DND-41 (cell line): ENCODE results near the gene TAS2R10.

Source experiments
- ATAC-seq: fragments of 200-7000 bp; cut with Tn5 transposase; 3 replicates; pipeline ENCODE4 v1.9.1; 2021; ENCODE audit warnings: low read depth; ENCODE audit not compliant: insufficient read depth
- DNase-seq: peaks from one replicate; pipeline ENCODE4 v3.0.0-alpha.2; 2020
- H2AFZ ChIP-seq: 2 replicates; pipeline ENCODE4 v1.6.0; 2012; ENCODE audit warnings: low read depth, low read length
- H3K27ac ChIP-seq: 2 replicates; pipeline ENCODE4 v1.5.1; 2012; ENCODE audit warnings: low read length, inconsistent platforms
- H3K27me3 ChIP-seq: fragments of 200-600 bp; sonication (generic); 2 replicates; pipeline ENCODE4 v1.6.0; 2012; ENCODE audit warnings: low read length, mild to moderate bottlenecking, inconsistent platforms; ENCODE audit not compliant: insufficient read depth, poor library complexity
- H3K36me3 ChIP-seq: 2 replicates; pipeline ENCODE4 v1.5.1; 2012; ENCODE audit warnings: low read length, inconsistent platforms; ENCODE audit not compliant: insufficient read depth
- H3K4me1 ChIP-seq: 2 replicates; pipeline ENCODE4 v1.5.1; 2012; ENCODE audit warnings: mild to moderate bottlenecking, low read length; ENCODE audit not compliant: insufficient read depth
- H3K4me2 ChIP-seq: 2 replicates; pipeline ENCODE4 v1.6.0; 2012; ENCODE audit warnings: mild to moderate bottlenecking, moderate library complexity, low read length, inconsistent platforms; ENCODE audit not compliant: insufficient read depth
- H3K4me3 ChIP-seq, 2 experiments: fragments of 200-600 bp in 1 of 2; shearing (Covaris generic) in 1 of 2; 2 replicates each; pipeline ENCODE4 v1.5.1; 2012 to 2016; ENCODE audit warnings: inconsistent platforms in 2 of 2, low read length in 2 of 2, mild to moderate bottlenecking in 2 of 2, low read depth in 1 of 2, moderate library complexity in 1 of 2
- H3K79me2 ChIP-seq: 2 replicates; pipeline ENCODE4 v1.6.0; 2012; ENCODE audit warnings: low read length, inconsistent platforms; ENCODE audit not compliant: insufficient read depth
- H3K9ac ChIP-seq: 2 replicates; pipeline ENCODE4 v1.6.0; 2012; ENCODE audit warnings: low read depth, mild to moderate bottlenecking, inconsistent platforms, low read length, moderate library complexity
- H3K9me3 ChIP-seq: 2 replicates; pipeline ENCODE4 v1.5.1; 2012; ENCODE audit warnings: low read length, moderate library complexity, mild to moderate bottlenecking, inconsistent platforms; ENCODE audit not compliant: insufficient read depth, severe bottlenecking
- H4K20me1 ChIP-seq: 2 replicates; pipeline ENCODE4 v1.6.0; 2012; ENCODE audit warnings: low read length; ENCODE audit not compliant: insufficient read depth
- CTCF ChIP-seq: IDR thresholded peaks from 2 replicates; pipeline ENCODE4 v1.5.1; 2012; ENCODE audit warnings: borderline replicate concordance, low read length, moderate library complexity, mild to moderate bottlenecking; ENCODE audit not compliant: poor library complexity, severe bottlenecking; ENCODE audit errors: extremely low read depth
- EZH2 ChIP-seq: IDR thresholded peaks from 3 replicates; pipeline ENCODE4 v1.6.1; 2012; ENCODE audit warnings: borderline replicate concordance, low read depth, mild to moderate bottlenecking, moderate library complexity, low read length, inconsistent platforms; ENCODE audit not compliant: severe bottlenecking

Gene TAS2R10

GRCh38 chr12:10853776-10854175 lies 27.6 kb upstream of the TAS2R10 start:
- ATAC-seq = no peak
- Histone ChIP-seq H3K9ac (no peak overlapping the region), H2AFZ (no peak overlapping the region), H3K36me3 (peaks cover 25% of the 10 kb centered on the region), H3K79me2 (no peaks in the 10 kb centered on the region), H4K20me1 (0 out of 2 replicates have a peak, but pooled peaks cover 3% of the 10 kb centered on the region), H3K27me3 (no peaks in the 10 kb centered on the region), H3K9me3 (peaks cover 29% of the 10 kb centered on the region), H3K4me2 (no peak overlapping the region), H3K4me1 (peaks cover 18% of the 10 kb centered on the region), H3K4me3 (no peak overlapping the region), H3K27ac (no peak overlapping the region)
- TF ChIP-seq EZH2 (no peak), CTCF (no peak)
- DNase-seq = no peak

GRCh38 chr12:10851243-10851858 lies 25.2 kb upstream of the TAS2R10 start:
- no peaks in the 10 kb centered on the region for H3K27me3 ChIP-seq
- TF ChIP-seq CTCF (no peak), EZH2 (no peak)
- H3K4me3 ChIP-seq = no peak overlapping the region
- H2AFZ ChIP-seq = no peak overlapping the region
- no peak overlapping the region for H3K4me2 ChIP-seq
- 0 out of 3 replicates have a peak, but pooled peaks have one; percentile 20 for ATAC-seq
- H4K20me1 ChIP-seq = 0 out of 2 replicates have a peak, but pooled peaks cover 3% of the 10 kb centered on the region
- no peak overlapping the region for H3K9ac ChIP-seq
- H3K9me3 ChIP-seq = peaks cover 8% of the 10 kb centered on the region
- peaks cover 23% of the 10 kb centered on the region for H3K36me3 ChIP-seq
- no peaks in the 10 kb centered on the region for H3K79me2 ChIP-seq
- DNase-seq = no peak
- H3K27ac ChIP-seq = no peak overlapping the region
- peaks cover 18% of the 10 kb centered on the region for H3K4me1 ChIP-seq

GRCh38 chr12:10849425-10849878 lies 23.3 kb upstream of the TAS2R10 start, which contains the start of gene PRR4:
TSS of gene PRR4 (minus strand) at chr12:10849475. CDS start at chr12:10849437, 38 bp downstream.
- H2AFZ ChIP-seq = no peak within 1 kb of the TSS

More at GRCh38 chr12:10849425-10849878, 23.3 kb upstream of the TAS2R10 start, which contains the start of gene PRR4:
- peak; percentile 55 for DNase-seq
- H3K9me3 ChIP-seq = no peaks in the 10 kb centered on the region
- no peak within 1 kb of the TSS for H3K9ac ChIP-seq
- no peak within 1 kb of the TSS for H3K4me2 ChIP-seq
- no peaks in the 10 kb centered on the region for H3K79me2 ChIP-seq
- peak within 1 kb of the TSS; percentile 55; the same call in 1 of the 2 replicates for H3K27ac ChIP-seq
- no peaks in the 10 kb centered on the region for H3K27me3 ChIP-seq
- H4K20me1 ChIP-seq = 0 out of 2 replicates have a peak, but pooled peaks cover 3% of the 10 kb centered on the region
- peaks cover 14% of the 10 kb centered on the region; the same call in 1 of the 2 replicates for H3K36me3 ChIP-seq
- TF ChIP-seq CTCF = no peak
- TF ChIP-seq EZH2 = no peak
- H3K4me3 ChIP-seq = no peak within 1 kb of the TSS
- peaks cover 18% of the 10 kb centered on the region for H3K4me1 ChIP-seq
- peak; percentile 86 for ATAC-seq
